Neuron (in vitro differentiated cells): Measurements from ENCODE around the gene TNNI3.

Experiments used
- H2AFZ ChIP-seq: one replicate; pipeline ENCODE4 v1.6.1; 2013; ENCODE audit warnings: low read depth, mild to moderate bottlenecking, inconsistent platforms, low read length, moderate library complexity
- H3K27me3 ChIP-seq: one replicate; pipeline ENCODE4 v1.6.1; 2013; ENCODE audit warnings: low read length; ENCODE audit not compliant: insufficient read depth
- H3K36me3 ChIP-seq: one replicate; pipeline ENCODE4 v1.6.1; 2013; ENCODE audit warnings: low read length; ENCODE audit not compliant: insufficient read depth
- H3K4me1 ChIP-seq: one replicate; pipeline ENCODE4 v1.6.1; 2013; ENCODE audit warnings: low read length; ENCODE audit not compliant: insufficient read depth
- H3K4me3 ChIP-seq: 2 replicates; pipeline ENCODE4 v1.5.1; 2013; ENCODE audit warnings: mild to moderate bottlenecking, low read length, moderate library complexity
- H3K9me3 ChIP-seq: one replicate; pipeline ENCODE4 v1.6.1; 2013; ENCODE audit warnings: low read length

Gene TNNI3

DNA sequence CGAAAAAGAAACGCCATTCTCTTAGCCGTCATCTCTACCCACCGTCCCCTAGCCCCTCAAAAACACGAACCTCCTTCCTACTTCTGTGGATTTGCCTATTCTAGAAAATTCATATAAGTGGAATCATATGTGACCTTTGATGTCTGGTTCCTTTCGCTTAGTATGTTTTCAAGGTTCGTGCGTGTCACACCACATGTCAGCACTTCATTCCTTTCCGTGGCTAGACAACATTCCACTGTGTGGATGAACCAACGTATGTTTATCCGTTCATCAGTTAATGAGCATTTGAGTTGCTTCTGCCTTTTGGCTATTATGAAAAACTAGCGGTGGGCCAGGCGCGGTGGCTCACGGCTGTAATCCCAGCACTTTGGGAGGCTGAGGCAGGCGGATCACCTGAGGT, 26.1 kb downstream of the TNNI3 start:
- no peak overlapping the region for H2AFZ ChIP-seq
- H3K4me3 ChIP-seq, result no peak overlapping the region
- peaks cover 9% of the 10 kb centered on the region for H3K4me1 ChIP-seq
- no peaks in the 10 kb centered on the region for H3K9me3 ChIP-seq
- no peaks in the 10 kb centered on the region for H3K36me3 ChIP-seq
- H3K27me3 ChIP-seq, result peaks cover 7% of the 10 kb centered on the region

DNA sequence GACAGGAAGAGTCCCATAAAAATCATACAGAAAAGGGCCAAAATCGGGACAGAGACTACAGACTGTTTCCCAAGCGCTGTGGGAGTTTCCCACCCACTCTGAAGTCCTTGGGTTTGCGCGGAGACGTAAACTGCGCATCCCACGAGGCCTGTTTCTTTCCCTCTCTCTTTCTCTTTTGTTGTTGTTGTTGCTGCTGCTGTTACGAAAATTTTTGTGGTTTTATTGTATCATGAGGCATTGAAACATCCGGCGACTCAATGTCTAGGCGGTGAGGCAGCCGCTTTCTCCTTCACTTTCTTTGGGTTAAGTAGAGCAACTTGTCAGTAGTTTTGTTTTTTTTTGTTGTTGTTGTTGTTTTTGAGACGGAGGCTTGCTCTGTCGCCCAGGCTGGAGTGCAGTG, 38.5 kb downstream of the TNNI3 start:
- Histone ChIP-seq H3K27me3 (no peaks in the 10 kb centered on the region), H2AFZ (no peak overlapping the region), H3K4me1 (peaks cover 36% of the 10 kb centered on the region), H3K9me3 (peaks cover 3% of the 10 kb centered on the region), H3K36me3 (no peaks in the 10 kb centered on the region), H3K4me3 (no peak overlapping the region)

DNA sequence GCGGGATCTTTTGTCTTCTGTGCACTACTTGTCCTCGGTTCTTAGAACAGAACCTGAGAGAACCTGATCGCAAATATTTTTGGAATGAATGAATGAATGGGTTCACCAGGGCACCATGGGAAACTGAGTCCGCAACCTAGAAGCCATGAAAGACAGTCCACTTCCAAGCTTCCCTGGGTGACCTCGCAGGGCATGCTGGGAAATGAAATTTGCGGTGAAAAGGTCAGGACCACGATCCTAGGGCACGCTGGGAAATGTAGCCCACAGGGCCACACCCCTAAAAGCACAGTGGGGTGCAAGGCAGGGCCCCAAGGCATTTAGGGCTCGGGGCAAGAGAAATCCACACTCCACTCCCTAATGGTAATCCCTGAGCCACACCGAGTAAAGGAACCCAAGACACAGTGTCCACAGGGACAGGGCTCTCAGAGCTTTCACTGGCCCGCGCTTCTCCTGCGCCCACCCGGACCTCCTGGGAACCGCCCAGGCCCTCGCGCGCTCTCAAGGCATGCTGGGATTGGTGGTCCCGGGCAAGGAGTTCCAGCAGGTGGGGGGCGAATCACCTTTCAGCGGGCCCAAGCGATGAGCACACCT, 39.0 kb downstream of the TNNI3 start:
- H3K9me3 ChIP-seq, result peaks cover 3% of the 10 kb centered on the region
- peaks cover 35% of the 10 kb centered on the region for H3K4me1 ChIP-seq
- H3K4me3 ChIP-seq, result peak overlapping the region; percentile 82
- H3K27me3 ChIP-seq, result no peaks in the 10 kb centered on the region
- peak overlapping the region; percentile 88 for H2AFZ ChIP-seq
- H3K36me3 ChIP-seq, result no peaks in the 10 kb centered on the region

DNA sequence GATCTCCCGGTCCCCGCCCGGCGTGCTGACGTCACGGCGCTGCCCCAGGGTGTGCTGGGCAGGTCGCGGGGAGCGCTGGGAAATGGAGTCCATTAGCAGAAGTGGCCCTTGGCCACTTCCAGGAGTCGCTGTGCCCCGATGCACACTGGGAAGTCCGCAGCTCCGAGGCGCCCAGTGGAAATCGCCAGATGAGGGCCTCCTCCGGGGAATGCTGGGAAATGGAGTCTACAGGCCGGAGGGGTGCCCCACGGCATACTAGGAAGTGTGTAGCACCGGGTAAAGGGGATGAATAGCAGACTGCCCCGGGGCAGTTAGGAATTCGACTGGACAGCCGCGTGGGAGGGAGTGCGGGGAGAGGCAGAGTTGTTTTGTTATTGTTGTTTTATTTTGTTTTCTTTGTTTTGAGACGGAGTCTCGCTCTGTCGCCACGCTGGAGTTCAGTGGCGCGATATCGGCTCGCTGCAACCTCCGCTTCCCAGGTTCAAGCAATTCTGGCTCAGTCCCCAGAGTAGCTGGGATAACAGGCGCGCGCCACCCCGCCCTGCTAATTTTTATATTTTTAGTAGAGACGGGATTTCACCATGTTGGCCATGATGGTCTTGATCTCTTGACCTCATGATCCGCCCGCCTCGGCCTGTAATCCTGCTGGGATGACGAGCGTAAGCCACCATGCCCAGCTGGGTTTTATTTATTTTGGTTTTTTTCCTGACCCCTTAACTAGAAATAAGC, 39.7 kb downstream of the TNNI3 start:
- peak overlapping the region; percentile 87 for H3K4me3 ChIP-seq
- no peaks in the 10 kb centered on the region for H3K27me3 ChIP-seq
- peaks cover 42% of the 10 kb centered on the region for H3K4me1 ChIP-seq
- H2AFZ ChIP-seq, result peak overlapping the region; percentile 88
- no peaks in the 10 kb centered on the region for H3K9me3 ChIP-seq
- H3K36me3 ChIP-seq, result no peaks in the 10 kb centered on the region

DNA sequence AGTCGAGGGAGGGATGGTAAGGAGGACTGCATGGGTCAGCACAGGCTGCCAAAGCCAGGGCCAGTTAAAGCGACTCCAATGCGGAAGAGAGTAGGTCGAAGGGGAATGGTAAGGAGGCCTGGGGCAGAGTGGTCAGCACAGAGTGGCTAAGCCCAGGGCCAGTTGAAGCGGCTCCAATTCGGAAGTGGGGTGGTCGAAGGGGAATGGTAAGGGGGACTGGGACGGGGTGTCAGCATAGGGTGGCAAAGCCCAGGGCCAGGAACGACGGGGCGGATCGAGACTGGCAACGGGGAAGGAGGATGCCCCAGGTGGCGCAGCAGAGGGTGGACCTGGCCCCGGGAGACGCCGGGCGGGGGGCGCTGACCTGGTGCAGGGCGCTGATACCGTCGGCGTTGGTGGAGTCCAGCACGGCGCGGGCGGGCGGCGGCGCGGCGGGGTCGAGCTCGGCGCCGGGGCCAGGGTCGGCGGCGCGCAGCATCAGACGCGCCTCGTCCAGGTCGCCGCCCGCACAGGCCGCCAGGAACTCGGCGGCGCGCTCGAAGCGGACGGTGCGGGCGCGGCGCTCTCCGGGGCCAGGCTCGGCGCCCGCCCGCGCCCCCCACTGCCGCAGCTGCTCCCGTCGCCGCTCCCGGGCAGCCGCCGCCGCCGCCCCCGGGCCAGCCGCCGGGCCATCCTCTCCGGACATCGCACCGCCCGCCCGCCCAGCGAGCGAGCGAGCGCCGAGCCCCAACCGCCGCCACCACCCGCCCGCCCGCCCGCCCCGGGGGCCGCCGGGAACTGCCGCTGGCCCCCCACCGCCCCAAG, 40.5 kb downstream of the TNNI3 start, which contains the start of gene PPP1R12C:
Gene PPP1R12C (minus strand): TSS at position 779 of the 804 bp plus-strand sequence. CDS start 94 bp downstream, at position 685.
- Histone ChIP-seq H3K4me1 (peaks cover 44% of the 10 kb centered on the region), H3K4me3 (peak within 1 kb of the TSS; percentile 87), H2AFZ (peak within 1 kb of the TSS; percentile 88), H3K36me3 (peaks cover 5% of the 10 kb centered on the region), H3K9me3 (no peaks in the 10 kb centered on the region), H3K27me3 (no peaks in the 10 kb centered on the region)

DNA sequence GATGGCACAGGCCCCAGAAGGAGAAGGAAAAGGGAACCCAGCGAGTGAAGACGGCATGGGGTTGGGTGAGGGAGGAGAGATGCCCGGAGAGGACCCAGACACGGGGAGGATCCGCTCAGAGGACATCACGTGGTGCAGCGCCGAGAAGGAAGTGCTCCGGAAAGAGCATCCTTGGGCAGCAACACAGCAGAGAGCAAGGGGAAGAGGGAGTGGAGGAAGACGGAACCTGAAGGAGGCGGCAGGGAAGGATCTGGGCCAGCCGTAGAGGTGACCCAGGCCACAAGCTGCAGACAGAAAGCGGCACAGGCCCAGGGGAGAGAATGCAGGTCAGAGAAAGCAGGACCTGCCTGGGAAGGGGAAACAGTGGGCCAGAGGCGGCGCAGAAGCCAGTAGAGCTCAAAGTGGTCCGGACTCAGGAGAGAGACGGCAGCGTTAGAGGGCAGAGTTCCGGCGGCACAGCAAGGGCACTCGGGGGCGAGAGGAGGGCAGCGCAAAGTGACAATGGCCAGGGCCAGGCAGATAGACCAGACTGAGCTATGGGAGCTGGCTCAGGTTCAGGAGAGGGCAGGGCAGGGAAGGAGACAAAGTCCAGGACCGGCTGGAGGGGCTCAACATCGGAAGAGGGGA, 41.2 kb downstream of the TNNI3 start:
- no peak overlapping the region for H2AFZ ChIP-seq
- peaks cover 9% of the 10 kb centered on the region for H3K36me3 ChIP-seq
- no peaks in the 10 kb centered on the region for H3K27me3 ChIP-seq
- H3K4me1 ChIP-seq, result peaks cover 44% of the 10 kb centered on the region
- no peaks in the 10 kb centered on the region for H3K9me3 ChIP-seq
- H3K4me3 ChIP-seq, result peak overlapping the region; percentile 87

DNA sequence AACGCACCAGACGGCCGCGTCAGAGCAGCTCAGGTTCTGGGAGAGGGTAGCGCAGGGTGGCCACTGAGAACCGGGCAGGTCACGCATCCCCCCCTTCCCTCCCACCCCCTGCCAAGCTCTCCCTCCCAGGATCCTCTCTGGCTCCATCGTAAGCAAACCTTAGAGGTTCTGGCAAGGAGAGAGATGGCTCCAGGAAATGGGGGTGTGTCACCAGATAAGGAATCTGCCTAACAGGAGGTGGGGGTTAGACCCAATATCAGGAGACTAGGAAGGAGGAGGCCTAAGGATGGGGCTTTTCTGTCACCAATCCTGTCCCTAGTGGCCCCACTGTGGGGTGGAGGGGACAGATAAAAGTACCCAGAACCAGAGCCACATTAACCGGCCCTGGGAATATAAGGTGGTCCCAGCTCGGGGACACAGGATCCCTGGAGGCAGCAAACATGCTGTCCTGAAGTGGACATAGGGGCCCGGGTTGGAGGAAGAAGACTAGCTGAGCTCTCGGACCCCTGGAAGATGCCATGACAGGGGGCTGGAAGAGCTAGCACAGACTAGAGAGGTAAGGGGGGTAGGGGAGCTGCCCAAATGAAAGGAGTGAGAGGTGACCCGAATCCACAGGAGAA, 42.0 kb downstream of the TNNI3 start:
- no peak overlapping the region for H2AFZ ChIP-seq
- peak overlapping the region; percentile 87 for H3K4me3 ChIP-seq
- no peaks in the 10 kb centered on the region for H3K9me3 ChIP-seq
- peaks cover 44% of the 10 kb centered on the region for H3K4me1 ChIP-seq
- no peaks in the 10 kb centered on the region for H3K27me3 ChIP-seq
- H3K36me3 ChIP-seq, result peaks cover 10% of the 10 kb centered on the region

DNA sequence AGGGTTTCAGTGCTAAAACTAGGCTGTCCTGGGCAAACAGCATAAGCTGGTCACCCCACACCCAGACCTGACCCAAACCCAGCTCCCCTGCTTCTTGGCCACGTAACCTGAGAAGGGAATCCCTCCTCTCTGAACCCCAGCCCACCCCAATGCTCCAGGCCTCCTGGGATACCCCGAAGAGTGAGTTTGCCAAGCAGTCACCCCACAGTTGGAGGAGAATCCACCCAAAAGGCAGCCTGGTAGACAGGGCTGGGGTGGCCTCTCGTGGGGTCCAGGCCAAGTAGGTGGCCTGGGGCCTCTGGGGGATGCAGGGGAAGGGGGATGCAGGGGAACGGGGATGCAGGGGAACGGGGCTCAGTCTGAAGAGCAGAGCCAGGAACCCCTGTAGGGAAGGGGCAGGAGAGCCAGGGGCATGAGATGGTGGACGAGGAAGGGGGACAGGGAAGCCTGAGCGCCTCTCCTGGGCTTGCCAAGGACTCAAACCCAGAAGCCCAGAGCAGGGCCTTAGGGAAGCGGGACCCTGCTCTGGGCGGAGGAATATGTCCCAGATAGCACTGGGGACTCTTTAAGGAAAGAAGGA, 42.9 kb downstream of the TNNI3 start:
- no peaks in the 10 kb centered on the region for H3K27me3 ChIP-seq
- peaks cover 44% of the 10 kb centered on the region for H3K4me1 ChIP-seq
- H3K36me3 ChIP-seq, result peaks cover 18% of the 10 kb centered on the region
- H3K4me3 ChIP-seq, result no peak overlapping the region
- H3K9me3 ChIP-seq, result no peaks in the 10 kb centered on the region
- H2AFZ ChIP-seq, result no peak overlapping the region

DNA sequence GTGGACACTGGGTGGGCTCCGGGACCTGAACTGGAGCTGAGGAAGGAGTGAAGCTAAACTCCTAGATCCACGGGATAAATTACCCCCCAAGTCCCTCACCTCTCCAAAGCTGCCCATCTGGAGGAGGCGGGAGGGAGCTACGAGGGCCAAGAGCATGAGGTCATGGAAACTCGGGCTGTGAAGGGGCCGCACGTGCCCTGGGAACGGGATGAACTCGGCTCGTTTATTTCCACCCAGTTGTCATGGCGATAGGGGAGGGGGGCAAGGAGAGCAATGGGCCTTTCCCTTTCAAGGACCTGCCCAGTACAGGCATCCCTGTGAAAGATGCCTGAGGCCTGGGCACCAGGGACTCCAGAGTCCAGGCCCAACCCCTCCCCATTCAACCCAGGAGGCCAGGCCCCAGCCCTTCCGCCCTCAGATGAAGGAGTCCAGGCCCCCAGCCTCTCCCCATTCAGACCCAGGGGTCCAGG, 43.9 kb downstream of the TNNI3 start:
- Histone ChIP-seq H3K9me3 (no peaks in the 10 kb centered on the region), H2AFZ (no peak overlapping the region), H3K4me3 (no peak overlapping the region), H3K36me3 (peaks cover 25% of the 10 kb centered on the region), H3K4me1 (peaks cover 44% of the 10 kb centered on the region), H3K27me3 (no peaks in the 10 kb centered on the region)

DNA sequence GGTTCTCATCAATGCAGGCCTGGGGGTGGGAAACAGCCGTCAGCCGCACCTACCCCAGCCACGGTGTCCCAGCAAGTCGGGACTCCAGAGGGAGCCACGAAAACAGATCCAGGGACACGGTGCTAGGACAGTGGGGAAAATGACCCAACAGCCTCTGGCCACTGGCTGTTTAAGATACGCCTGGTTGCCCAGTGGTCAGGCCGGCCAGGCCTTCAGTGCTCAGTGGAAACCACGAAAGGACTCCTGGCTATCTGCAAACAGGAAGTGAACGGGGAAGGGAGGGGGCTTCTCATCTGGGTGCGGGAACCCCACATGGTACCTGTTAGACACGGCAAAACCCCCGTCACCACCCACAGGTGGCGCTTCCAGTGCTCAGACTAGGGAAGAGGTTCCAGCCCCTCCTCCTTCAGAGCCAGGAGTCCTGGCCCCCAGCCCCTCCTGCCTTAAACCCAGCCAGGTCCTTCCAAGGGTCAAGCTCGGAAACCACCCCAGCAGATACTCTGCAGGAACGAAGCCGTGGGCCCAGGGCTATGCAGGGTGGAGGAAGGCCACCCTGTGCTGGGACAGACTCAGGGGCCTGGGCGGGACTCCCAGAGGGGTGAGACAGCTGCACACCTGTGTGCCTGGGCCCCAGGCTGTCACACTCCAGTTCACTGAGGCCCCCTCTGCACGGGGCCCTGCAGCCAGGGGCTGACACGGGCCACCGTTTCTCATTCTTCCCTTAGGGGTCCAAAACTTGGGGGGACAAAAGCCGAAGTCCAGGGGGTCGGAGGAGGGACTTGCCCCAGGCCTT, 44.6 kb downstream of the TNNI3 start:
- Histone ChIP-seq H3K36me3 (peaks cover 25% of the 10 kb centered on the region), H3K4me3 (no peak overlapping the region), H3K27me3 (no peaks in the 10 kb centered on the region), H2AFZ (no peak overlapping the region), H3K4me1 (peaks cover 39% of the 10 kb centered on the region), H3K9me3 (no peaks in the 10 kb centered on the region)

DNA sequence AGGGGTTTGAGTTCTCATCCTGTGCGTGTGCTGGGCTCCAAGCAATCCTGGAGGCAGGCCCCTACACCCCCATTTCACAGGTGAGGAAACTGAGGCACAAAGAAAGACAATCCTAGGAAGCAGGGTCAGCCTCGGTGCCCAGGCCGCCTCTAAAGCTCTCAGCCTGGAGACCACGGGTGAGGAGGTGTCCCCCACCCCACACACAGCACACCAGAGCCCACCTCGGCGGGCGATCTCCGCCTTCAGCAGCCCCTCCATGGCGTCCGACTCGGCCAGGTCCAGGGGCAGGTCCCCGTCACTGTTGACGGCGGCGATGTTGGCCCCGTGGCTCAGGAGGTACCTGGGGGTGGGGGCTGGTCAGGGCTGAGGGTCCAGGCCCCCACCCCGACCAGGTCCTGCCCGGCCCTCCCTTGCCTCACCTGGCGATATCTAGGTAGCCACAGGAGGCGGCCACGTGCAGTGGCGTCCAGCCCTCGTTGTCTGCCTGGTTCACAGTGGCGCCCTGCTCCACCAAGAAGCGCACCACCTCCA, 45.2 kb downstream of the TNNI3 start:
- Histone ChIP-seq H3K4me3 (no peak overlapping the region), H2AFZ (no peak overlapping the region), H3K27me3 (no peaks in the 10 kb centered on the region), H3K9me3 (no peaks in the 10 kb centered on the region), H3K36me3 (peaks cover 25% of the 10 kb centered on the region), H3K4me1 (peaks cover 39% of the 10 kb centered on the region)
